Uterus (tissue), 4 donors: ENCODE measurements around the gene SGMS1. TPM values are rescaled to one million over a fixed set of nuclear protein-coding genes. Genes with fewer than 3 reads are reported as not detected.

Experiments used
- DNase-seq, 2 donors: peaks; one replicate each; pipeline ENCODE4 v3.0.0-alpha.2; 2019 to 2020
- H3K27ac ChIP-seq, 2 donors: fragments of 200-600 bp; sonication (generic); 1 replicate in 1 of 2; 2 replicates in 1 of 2; pipeline ENCODE4 v1.5.1; 2016 to 2018
- H3K27me3 ChIP-seq, 2 donors: fragments of 200-600 bp; sonication (generic); one replicate each; pipeline ENCODE4 v1.5.1; 2018 to 2019; ENCODE audit warnings: control low read depth in 1 of 2
- H3K36me3 ChIP-seq, 2 donors: fragments of 200-600 bp; sonication (generic); one replicate each; pipeline ENCODE4 v1.5.1; 2019; ENCODE audit warnings: control low read depth in 1 of 2
- H3K4me1 ChIP-seq, 2 donors: fragments of 200-600 bp; sonication (generic); one replicate each; pipeline ENCODE4 v1.5.1; 2018 to 2019; ENCODE audit warnings: control low read depth in 1 of 2
- H3K4me3 ChIP-seq, 2 donors: fragments of 200-600 bp; sonication (generic); 1 replicate in 1 of 2; 2 replicates in 1 of 2; pipeline ENCODE4 v1.5.1; 2018 to 2019; ENCODE audit warnings: mild to moderate bottlenecking in 1 of 2
- H3K9me3 ChIP-seq, 2 donors: fragments of 200-600 bp; sonication (generic); one replicate each; pipeline ENCODE4 v1.5.1; 2019; ENCODE audit warnings: control low read depth in 1 of 2
- POLR2A ChIP-seq, 2 donors: fragments of 450-650 bp; IDR thresholded peaks; one replicate each; pipeline ENCODE4 v1.6.1; 2016; ENCODE audit warnings: antibody characterized with exemption in 2 of 2, mild to moderate bottlenecking in 1 of 2, moderate library complexity in 1 of 2
- intact Hi-C: fragments of 100-400 bp; cut with DNase I; formaldehyde crosslinking; loops from one replicate; pipeline ENCODE4 v1.15.1; 2023; ENCODE audit warnings: low total_unique reads
- total RNA-seq, 4 donors: library from RNA; depleted of rRNA in 3 of 4; stranded (reverse); fragments of >200 nt in 3 of 4; gene quantifications; one replicate each; pipeline versions ENCODE4 v1.1.0 to v1.2.4, GENCODE V29; 2014 to 2023
- TF ChIP-seq, protein P1 (sequence below), 4 experiments: fragments of 200-600 bp in 2 of 4; fragments of 450-650 bp in 2 of 4; sonication (generic) in 2 of 4; IDR thresholded peaks; one replicate each; pipeline ENCODE4 v1.5.1; 2016 to 2019; ENCODE audit warnings: antibody characterized with exemption in 4 of 4, mild to moderate bottlenecking in 2 of 4, moderate library complexity in 1 of 4
- donor health status: DM: yes; HTN: yes; CAD: no.

SGMS1 gene
- total RNA-seq, 4 donors from 2014 or later: 38.0 to 102 (median 57.7) TPM

DNA sequence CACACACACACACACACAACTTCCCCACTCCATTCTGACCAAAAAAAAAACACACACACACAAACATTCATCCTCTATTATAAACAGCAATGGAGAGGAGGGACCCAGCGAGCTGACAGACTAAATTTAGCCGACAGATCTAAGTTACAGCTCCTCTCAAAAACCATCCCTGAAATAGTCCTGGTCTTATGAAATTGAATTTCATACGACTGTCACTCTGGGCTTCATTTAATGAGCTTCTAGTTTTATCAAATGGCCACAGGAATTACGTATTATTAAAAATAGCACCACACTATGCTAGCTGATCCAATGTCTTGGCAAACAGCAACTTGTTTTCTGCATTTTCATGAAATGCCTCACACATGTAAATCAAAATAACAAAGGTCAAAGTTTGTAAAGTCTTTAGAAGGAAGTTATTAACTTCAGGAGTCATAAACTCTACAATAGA is 241.2 kb downstream of the SGMS1 start:
- intact Hi-C loops: no loop called here
- no peaks in the 10 kb centered on the region for H3K27me3 ChIP-seq
- no peak for DNase-seq
- H3K4me1 ChIP-seq: peaks cover 8% of the 10 kb centered on the region in 2 donors
- H3K4me3 ChIP-seq: no peak overlapping the region
- no peaks in the 10 kb centered on the region for H3K36me3 ChIP-seq
- H3K9me3 ChIP-seq: no peaks in the 10 kb centered on the region
- H3K27ac ChIP-seq: peak overlapping the region; percentile 30 to 67
- TF ChIP-seq POLR2A (IDR thresholded peaks at IDR 0.05): no peak
- TF ChIP-seq, protein P1, sequence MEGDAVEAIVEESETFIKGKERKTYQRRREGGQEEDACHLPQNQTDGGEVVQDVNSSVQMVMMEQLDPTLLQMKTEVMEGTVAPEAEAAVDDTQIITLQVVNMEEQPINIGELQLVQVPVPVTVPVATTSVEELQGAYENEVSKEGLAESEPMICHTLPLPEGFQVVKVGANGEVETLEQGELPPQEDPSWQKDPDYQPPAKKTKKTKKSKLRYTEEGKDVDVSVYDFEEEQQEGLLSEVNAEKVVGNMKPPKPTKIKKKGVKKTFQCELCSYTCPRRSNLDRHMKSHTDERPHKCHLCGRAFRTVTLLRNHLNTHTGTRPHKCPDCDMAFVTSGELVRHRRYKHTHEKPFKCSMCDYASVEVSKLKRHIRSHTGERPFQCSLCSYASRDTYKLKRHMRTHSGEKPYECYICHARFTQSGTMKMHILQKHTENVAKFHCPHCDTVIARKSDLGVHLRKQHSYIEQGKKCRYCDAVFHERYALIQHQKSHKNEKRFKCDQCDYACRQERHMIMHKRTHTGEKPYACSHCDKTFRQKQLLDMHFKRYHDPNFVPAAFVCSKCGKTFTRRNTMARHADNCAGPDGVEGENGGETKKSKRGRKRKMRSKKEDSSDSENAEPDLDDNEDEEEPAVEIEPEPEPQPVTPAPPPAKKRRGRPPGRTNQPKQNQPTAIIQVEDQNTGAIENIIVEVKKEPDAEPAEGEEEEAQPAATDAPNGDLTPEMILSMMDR (IDR thresholded peaks at IDR 0.05): no peak

DNA sequence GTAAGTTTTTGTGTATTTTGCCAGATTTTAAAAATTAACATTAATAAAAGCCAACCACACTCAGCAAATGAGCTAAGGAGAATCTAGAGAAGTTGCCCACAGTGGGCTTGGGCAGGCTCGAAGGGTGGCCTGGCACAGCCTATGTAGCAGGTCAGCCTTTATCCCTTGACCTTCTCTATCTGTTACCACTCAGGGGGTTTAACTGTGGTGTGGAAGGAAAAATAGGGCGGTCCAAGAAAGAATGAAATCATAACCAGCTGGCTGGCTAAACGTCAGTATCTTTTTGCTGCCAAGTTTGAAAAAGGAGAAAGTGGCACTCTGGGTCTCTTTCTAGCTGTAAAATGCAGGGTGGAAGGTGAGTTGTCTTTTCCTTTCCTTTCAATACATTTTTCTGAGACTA is 242.1 kb downstream of the SGMS1 start:
- H3K9me3 ChIP-seq: no peaks in the 10 kb centered on the region
- intact Hi-C loops: no loop called here
- DNase-seq: no peak
- H3K36me3 ChIP-seq: no peaks in the 10 kb centered on the region
- H3K27ac ChIP-seq: peak overlapping the region in 1 of 2 donors; percentile 67
- no peaks in the 10 kb centered on the region for H3K27me3 ChIP-seq
- H3K4me1 ChIP-seq: peaks cover 8% of the 10 kb centered on the region in 2 donors
- no peak overlapping the region for H3K4me3 ChIP-seq
- TF ChIP-seq, protein P1 (IDR thresholded peaks at IDR 0.05): no peak
- TF ChIP-seq POLR2A (IDR thresholded peaks at IDR 0.05): no peak

DNA sequence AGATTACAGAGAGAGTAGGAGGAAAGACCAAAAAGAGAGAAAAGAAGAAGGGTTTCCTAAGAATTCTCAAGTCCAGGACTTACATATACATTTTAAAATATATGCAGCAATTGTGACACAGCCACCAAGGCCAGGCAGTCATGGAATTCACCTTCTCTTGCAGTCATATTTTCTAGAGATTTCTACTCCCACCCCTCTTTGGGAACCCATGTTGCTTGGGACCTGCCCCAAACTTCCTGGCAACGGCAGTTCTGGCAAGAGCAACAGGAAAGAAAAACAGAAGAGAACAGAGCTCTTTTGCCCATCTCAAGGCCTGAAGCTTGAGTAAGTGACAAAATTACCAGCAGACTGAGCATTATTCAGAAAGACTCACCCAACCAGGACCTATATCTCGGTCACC is 244.1 kb downstream of the SGMS1 start:
- Histone ChIP-seq H3K36me3 (no peaks in the 10 kb centered on the region), H3K4me3 (no peak overlapping the region), H3K27ac (no peak overlapping the region), H3K9me3 (no peaks in the 10 kb centered on the region), H3K4me1 (peaks cover 8% of the 10 kb centered on the region in 2 donors), H3K27me3 (no peaks in the 10 kb centered on the region)
- TF ChIP-seq, protein P1 (IDR thresholded peaks at IDR 0.05): no peak
- no peak for TF ChIP-seq POLR2A (IDR thresholded peaks at IDR 0.05)
- intact Hi-C loops: no loop called here
- DNase-seq: no peak

DNA sequence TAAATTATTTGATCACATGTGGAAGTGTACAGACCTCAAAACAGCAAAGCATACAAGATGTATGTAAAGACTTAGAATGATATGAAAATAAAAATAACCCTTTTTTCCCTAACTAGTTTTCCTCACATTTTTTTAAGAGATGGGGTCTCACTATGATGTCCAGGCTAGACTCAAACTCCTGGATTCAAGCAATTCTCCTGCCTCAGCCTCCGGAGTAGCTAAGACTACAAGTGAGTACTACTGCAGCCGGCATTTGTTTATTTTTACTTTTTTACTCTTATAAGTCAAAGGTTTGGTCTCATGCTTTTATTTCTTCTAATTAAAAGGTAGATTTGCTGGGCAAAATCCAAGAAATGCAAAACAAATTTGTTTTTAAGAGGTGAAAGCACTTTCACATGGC is 248.0 kb downstream of the SGMS1 start:
- H3K4me3 ChIP-seq: no peak overlapping the region
- no peaks in the 10 kb centered on the region for H3K27me3 ChIP-seq
- intact Hi-C loops: no loop called here
- no peak overlapping the region for H3K27ac ChIP-seq
- TF ChIP-seq POLR2A (IDR thresholded peaks at IDR 0.05): no peak
- TF ChIP-seq, protein P1 (IDR thresholded peaks at IDR 0.05): no peak
- H3K9me3 ChIP-seq: no peaks in the 10 kb centered on the region
- DNase-seq: no peak
- no peaks in the 10 kb centered on the region for H3K4me1 ChIP-seq
- H3K36me3 ChIP-seq: no peaks in the 10 kb centered on the region

DNA sequence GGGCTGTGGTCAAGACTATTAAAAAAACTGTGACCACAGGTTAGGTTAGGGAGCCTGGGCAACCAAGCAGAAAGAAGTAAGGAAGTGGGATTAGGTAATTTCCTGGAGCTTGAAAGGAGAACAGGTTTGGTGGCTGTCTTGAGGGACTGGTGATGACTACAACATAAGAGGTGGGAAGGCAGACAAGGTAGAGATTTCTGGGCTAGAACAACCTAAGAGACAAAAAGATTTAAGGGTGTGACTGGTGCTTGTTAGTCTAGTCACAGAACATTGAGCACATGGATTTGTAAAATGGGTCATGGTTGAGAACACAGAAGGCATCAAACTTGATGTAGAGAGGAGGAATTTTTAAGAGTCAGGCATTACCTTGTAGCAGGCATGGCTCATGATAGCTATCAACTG is 248.7 kb downstream of the SGMS1 start:
- H3K27ac ChIP-seq: no peak overlapping the region
- no peaks in the 10 kb centered on the region for H3K4me1 ChIP-seq
- no peaks in the 10 kb centered on the region for H3K36me3 ChIP-seq
- DNase-seq: no peak
- TF ChIP-seq, protein P1 (IDR thresholded peaks at IDR 0.05): no peak
- TF ChIP-seq POLR2A (IDR thresholded peaks at IDR 0.05): no peak
- intact Hi-C loops: no loop called here
- H3K4me3 ChIP-seq: no peak overlapping the region
- no peaks in the 10 kb centered on the region for H3K9me3 ChIP-seq
- H3K27me3 ChIP-seq: no peaks in the 10 kb centered on the region
